ENCODE measurements around the gene ARL17B.
"Not testable (repeated sequence)": the region's sequence is repeated elsewhere in the genome, so short reads cannot be mapped to it uniquely, and the experiment has no call there.

The ARL17B gene

DNA sequence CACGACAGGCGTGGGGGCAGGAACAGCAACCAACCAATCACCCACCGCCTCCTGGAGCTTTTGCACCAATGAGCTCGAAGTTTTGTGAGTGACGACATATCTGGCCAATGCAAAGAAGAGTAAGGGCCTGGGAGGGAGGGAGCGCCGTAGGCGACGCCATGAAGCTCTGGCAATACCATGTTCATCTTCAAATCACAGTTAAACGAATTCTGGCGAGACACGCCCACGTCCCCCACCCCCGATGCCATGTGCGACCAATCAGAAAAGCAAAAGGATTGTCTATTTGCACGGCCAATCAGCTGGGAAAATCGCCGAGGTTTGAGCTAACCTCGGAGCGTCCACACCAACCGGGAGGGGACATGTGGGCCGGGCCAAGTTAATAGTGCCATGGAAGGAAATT lies at the start of gene ARL17B:
Gene ARL17B (minus strand): TSS at position 12 of the 400 bp plus-strand sequence. CDS start 3,369 bp downstream, outside the sequence.
- not testable (repeated sequence) for DNase-seq (ENCODE audit: low spot score)

DNA sequence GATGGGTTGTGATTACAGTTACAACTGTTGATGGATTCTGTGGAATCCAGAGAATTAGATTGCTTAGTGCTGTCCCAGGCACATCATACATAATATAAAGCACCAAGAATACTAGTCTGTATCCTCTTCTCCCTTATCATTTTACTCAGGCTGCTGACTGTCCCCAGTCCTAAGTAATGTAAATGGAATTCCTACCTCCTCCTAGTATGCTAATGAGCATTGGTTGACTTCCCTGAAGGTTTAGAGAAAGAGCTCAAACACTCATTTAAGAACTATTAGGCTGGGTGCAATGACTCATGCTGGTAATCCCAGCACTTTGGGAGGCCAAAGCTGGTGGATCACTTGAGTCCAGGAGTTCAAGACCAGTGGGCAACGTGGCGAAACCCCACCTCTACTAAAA lies 48.3 kb upstream of the ARL17B start:
- DNase-seq (ENCODE audit: low spot score), result not testable (repeated sequence)

DNA sequence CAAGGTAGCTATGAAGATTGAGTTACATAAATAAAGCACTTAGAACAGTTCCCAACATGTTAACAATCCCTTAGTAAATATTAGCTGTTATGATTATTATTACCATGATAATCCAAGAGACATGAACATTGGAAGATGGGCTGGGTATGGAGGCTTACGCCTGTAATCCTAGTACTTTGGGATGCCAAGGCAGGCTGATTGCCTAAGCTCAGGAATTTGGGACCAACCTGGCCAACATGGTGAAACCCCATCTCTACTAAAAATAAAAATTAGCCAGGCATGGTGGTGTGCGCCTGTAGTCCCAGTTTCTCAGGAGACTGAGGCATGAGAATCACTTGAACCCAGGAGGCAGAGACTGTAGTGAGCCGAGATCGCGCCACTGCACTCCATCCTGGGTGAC lies 45.6 kb upstream of the ARL17B start:
- not testable (repeated sequence) for DNase-seq (ENCODE audit: low spot score)

DNA sequence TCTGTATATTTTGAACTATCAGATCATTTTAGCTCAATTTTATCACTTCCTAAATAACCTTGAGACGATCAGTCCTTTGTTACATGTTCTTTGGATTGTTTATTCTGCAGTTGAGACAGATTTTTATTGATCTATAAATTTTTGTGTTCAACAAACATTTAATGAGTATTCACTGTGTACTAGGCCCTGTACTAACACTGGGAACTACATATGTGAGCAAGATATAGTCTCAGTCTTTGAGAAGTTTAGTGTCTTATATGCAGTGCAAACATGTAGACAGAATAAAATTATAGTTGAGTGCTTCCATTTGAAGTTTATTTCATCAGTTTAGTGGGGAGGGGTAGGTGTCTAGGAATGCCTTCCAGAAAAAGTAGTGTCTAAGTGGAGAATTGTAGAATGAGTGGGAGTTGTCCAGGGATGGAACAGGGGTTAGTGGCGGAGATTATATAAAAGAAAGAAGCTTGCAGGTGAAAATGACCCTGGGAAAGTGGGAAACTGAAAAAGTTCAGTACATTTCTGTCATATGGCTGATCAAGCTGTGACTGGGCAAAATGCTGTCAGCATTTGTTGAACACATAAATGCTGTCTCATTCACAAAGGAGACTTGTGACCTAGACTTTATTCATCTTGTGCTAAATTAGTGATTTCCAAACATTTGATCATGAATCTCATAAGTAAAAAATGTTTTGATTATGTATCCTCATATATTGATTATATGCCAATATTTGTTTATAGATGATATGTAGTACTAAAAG lies 39.6 kb upstream of the ARL17B start:
- not testable (repeated sequence) for DNase-seq (ENCODE audit: low spot score)

DNA sequence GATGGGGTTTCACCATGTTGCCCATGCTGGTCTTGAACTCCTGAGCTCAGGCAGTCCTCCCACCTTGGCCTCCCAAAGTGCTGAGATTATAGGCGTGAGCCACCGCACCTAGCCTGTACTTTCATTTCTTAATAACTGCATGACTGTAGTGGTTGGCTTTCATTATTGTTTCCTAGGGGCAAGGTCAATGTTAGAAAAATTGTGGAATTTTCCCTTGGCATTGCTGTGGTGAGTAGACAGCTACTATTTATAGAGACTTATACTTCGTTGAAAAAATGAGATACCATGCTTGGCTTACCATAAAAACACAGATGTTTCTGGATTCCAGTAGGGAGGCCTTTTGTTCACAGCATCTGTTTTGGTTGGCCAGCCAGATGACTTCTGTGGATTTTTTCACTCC lies 39.0 kb upstream of the ARL17B start:
- not testable (repeated sequence) for DNase-seq (ENCODE audit: low spot score)

DNA sequence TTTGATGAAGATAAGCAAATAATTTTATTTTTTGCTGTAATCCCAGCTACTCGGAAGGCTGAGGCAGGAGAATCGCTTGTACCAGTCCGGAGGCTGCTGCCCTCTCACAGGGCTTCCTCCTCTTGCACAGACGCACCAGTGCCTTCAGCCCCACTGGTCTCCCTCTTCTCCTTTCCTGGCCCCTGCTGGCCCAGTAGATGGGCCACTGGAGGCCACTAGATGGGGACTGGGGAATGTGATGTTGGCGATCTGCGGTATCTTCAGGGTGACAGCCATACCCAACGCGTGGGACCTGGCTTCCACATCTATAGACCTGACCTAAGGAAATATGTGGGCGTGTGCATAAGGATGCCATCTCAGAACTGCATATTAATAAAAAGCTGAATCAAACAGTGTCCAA lies 38.4 kb upstream of the ARL17B start:
- not testable (repeated sequence) for DNase-seq (ENCODE audit: low spot score)

DNA sequence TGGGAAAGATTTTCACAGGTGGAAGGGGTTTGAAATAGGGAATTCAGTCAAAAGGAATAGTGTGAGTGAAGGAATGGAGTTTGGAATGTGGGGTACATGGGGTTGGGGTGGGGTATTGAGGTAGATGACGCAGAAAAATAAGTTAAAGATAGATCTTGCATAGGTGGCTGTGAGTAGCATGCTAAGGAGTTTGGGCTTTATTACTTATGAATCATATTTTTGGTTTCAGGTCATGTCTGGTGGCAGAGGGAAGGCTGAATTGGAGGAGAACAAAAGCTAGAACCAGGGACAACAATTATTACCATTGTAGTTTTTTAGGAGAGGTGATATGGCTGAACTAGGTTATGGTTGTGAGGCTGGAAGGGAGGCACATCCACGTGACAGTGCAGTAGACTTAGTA lies 34.7 kb upstream of the ARL17B start:
- not testable (repeated sequence) for DNase-seq (ENCODE audit: low spot score)

DNA sequence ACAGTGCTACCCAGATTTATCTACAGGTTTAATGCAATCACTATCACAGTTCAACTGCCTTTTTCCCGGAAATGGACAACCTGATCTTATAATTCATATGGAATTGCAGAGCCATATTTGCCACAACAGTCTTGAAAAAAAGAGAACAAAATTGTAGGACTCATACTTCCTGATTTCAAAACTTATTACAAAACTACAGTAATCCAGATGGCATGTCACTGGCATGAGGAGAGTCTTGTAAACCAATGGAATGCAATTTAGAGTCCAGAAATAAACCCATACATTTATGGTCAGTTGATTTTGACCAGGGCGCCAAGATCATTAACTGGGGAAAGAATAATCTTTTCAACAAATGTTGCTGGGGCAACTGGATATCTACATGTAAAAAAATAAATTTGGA lies 32.1 kb upstream of the ARL17B start:
- DNase-seq (ENCODE audit: low spot score), result not testable (repeated sequence)

DNA sequence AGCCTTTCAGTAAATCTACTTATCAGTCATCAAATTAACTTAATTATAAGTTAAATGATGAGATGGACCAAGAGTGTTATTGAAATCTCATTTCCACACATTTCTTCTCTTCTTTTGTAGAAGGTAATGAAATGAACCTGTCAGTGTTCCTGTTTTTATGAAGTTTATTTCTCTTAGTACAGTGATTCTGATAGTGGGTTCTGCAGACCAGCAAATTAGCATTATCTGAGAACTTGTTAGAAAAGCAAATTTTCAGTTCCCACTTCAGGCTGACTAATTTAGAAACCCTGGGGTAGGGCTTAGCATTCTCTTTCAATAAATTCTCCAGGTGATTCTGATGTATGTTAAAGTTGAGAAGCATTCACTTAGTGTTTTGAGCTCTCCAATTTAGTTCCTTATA lies 23.9 kb upstream of the ARL17B start:
- not testable (repeated sequence) for DNase-seq (ENCODE audit: low spot score)

DNA sequence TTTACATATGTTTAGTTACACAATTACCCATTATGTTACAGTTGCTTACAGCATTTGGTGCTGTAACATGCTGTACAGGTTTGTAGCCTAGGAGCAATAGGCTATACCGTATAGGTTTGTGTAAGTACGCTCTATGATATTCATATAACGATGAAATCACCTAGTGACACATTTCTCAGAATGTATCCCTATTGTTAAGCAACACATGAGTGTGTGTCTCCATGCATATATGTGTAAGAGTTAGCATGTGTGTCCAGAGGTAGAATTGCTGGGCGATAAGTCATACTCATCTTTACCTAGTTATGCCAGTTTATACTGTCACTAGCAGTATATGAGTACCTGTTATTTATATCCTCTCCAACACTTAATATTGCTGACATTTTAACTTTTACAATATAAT lies 21.6 kb upstream of the ARL17B start:
- DNase-seq (ENCODE audit: low spot score), result not testable (repeated sequence)

DNA sequence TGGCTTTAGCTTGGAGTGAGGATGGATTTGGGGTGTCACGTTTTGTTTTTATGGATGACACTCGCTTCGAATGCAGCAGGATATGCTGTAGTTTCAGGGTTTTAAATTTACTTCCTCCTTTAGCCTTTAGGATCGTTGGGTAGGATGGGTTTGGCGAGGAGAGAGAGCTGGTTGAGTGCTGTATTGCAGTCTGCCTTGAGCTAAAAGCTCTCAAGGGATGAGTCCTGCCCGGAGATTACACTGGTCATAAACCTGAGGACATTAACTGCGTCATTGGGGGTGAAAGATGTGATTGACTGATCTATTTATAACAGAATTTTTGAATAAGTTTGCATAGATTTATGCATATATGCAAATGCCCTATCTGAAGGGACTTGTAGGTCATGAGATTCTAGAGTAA lies 11.9 kb upstream of the ARL17B start:
- not testable (repeated sequence) for DNase-seq (ENCODE audit: low spot score)

DNA sequence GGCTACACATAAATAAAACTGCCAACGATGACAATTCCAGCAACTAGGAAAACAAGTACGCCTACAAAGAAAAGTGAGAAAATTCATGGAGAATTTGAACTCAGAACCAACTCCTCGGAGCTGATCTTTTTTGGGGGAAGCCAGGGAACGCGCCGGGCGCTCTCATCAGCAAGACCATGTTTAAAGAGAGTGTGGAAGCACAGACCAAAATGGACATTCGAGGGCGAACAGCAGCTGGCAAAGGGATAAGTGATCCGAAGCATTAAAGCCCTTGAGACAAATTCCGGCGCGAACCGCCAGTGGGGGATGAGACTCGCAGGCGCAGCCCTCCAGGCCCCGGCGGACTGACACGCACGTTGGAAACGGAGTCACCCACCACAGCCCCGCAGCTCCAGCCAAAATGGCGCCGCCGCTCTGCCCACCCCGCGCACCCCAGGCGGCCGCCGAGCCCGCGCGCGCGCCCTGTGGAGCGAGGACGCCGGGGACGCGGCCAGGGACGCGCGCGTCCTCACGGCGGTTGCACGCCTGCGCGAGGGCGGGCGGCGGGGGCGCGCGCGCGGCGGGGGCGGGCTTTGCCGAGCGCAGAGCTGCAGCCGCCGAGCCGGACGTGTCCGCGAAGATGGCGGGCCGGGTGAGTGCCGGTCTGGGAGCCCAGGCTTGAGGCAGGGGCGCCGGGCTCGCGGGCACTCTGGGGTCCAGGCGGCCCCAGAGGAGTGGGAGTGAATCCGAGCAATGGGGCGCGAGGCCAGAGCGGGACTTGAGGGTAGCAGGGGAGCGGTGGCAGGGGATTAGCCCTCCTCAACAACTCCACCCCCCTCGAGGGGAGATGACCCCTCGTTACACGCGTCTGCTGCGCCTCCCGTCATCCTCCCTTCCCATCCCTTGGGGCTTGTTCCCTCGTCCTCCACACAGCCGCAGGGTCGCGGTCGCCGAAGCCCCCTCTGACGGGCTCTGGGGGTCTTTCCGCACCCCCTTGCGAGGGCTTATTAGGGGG lies 11.0 kb upstream of the ARL17B start:
- DNase-seq (ENCODE audit: low spot score), result not testable (repeated sequence)

DNA sequence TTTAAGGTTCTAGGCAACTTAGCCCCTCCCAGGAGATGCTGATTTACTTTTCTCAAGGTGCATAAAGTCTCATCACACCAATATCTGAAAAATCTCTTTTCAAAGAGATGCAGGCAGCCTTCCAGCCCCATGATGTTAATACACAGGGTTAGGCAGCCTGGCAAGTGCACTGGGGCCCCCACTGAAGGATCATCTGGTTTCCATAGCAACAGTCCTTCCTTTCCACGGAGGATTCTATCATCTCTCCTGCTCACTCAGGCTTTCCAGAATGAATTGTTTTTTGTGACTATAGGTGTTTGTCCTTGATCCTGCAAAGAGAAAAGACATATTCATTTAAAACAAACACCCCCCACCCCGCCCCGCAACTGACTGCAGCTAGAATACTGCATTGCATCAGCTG lies 6.0 kb upstream of the ARL17B start:
- not testable (repeated sequence) for DNase-seq (ENCODE audit: low spot score)

DNA sequence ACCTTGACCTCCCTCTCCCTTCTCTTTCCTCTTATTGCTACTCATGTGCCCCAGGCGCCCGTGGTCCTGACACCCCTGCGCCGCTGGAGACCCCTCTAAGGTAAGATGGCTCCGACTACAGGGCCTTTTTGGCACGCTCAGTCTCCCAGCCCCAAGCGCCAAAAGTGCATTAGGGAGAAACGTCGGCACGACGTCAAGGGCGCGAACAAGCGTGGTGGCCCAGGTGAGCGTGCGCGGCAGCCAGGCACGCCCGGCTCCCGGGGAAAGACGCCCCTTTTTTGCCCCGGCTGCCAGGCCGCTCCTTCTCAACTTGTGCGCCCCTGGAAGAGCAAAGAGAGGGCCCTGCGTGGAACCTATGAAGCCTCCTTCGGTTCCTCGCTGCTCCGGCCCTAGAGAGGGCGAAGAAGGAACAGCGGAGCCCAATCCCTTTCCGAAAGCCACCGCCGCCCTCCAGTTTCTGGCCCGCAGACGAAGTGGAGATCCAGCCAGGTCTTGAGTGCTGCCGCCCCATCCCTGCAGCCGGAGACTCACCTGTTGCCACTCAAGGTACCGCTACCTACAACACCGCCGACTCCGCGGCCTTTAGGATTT lies 326 bp downstream of the ARL17B start:
- not testable (repeated sequence) for DNase-seq (ENCODE audit: low spot score)

DNA sequence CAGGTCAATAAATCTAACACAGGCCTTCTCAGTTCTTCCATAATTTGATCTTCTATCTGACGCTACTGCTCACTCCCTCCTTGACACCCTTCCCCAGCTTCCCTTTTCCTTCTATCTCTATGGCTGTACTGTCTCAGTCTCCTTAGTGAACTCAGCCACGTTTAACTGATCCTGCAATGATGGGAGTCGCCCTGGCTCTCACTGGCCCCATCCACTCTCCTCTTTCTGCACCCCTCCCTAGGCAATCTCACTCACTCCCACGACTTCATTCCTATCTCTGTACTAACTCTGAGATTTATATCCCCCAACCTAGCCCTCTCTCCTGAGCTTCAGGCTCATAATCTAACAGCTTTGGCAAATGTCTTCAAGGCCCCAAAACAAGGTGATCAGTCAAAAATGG lies 7.7 kb downstream of the ARL17B start:
- not testable (repeated sequence) for DNase-seq (ENCODE audit: low spot score)

DNA sequence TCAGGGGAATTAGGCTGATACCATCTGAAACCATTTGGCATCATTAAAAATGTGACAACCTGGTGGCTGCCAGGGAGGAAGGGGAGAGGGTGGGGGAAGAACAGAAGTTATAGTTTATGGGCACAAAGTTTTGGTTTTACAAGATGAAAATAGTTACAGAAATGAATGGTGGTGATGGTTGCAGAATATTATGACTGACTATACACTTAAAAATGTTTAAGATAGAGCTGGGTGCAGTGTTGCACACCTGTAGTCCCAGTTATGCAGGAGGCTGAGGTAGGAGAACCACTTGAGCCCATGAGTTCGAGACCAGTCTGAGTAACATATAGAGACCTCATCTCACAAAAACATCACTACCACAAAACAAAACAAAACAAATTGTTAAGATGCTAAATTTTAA lies 12.5 kb downstream of the ARL17B start:
- DNase-seq (ENCODE audit: low spot score), result not testable (repeated sequence)

DNA sequence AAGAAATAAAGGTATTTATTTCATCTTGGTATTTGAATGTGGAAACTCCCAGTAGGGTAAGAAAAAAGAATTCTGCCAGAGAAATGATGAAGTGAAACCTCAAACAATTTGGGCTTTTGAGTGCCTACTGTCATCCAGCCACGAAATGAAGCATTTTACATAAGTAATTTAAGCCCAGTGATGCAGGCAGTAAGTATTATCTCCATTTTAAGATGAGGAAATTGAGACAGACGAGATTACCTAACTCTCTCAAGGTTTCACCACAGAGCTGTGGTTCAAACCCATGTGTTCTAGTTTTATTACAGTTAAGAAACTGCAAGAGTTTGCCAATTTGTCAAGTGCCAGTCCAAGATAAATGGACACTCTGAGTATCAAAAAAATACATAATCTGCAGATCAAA lies 13.2 kb downstream of the ARL17B start:
- DNase-seq (ENCODE audit: low spot score), result not testable (repeated sequence)

DNA sequence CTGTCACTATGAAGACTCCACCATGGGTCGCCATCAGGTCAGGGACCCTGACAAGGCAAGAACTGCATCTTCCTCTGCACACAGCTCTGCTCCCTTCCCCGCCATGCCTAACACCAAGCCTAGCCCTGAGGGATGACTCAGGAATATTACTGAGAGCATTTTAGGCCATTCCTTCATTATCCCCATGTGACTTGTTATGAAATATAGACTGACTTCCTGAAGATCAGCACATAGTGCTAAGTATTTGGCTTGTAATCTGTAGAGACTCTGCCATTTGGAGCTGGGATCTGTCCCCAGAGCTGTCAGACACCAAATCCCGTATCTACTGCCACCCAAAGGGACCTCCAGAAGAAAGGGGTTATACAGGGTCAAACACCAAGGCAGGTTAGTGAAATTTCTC lies 19.4 kb downstream of the ARL17B start:
- DNase-seq (ENCODE audit: low spot score), result not testable (repeated sequence)

DNA sequence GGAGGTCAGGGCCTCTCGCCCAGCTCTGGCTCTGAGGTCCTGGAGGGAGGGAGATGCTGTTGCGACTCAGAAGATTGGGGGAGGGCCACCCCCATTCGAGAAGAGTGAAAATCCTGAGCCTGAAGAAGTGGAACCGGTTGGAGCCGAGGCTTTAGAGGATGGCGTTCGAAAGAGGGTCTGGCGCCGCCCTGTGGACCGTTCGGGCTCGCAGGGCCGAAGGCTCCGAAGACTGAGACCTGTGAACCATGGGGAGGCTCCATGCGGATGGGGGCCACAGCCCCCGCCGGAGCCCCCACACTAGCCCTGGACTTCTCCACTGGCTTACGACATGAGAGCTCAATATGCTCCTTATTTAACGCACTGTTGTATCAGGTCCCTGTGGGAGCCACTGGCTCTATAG lies 20.3 kb downstream of the ARL17B start:
- not testable (repeated sequence) for DNase-seq (ENCODE audit: low spot score)

DNA sequence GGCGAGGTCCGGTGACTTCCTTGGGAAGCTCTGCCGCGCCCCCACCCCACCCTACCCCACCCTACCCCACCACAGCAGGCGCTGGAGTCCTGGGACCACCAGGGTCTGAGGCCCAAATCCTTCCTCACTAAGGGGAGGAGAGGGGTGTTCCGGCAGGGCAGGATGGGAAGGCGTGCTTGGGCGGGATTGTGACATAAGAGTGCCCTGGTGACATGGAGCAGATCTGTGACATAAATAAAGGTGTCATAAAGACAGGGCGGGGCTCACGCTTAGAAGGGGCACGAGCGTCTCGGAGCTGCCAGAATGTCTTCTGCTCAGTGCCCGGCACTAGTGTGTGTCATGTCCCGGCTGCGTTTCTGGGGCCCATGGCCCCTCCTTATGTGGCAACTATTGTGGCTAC lies 66.7 kb downstream of the ARL17B start, which contains the start of gene LRRC37A:
Gene LRRC37A (plus strand): TSS at position 301 of the 400 bp plus-strand sequence. CDS start 3 bp downstream, at position 304.
- not testable (repeated sequence) for DNase-seq (ENCODE audit: low spot score)

DNA sequence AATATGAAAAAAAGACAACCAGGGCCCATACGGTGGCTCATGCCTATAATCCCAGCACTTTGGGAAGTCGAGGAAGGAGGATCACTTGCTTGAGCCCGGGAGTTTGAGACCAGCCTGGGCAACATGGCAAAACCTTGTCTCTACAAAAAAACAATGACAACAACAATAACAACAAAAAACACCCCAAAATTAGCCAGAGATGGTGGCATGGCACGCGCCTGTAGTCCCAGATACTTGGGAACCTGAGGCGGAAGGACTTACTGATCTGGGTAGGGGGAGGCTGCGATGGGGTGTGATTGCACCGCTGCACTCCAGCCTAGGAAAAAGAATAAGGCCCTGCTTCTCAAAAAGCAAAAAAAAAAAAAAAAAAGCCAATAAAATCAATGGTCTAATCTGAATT lies 69.9 kb downstream of the ARL17B start:
- DNase-seq (ENCODE audit: low spot score), result not testable (repeated sequence)

DNA sequence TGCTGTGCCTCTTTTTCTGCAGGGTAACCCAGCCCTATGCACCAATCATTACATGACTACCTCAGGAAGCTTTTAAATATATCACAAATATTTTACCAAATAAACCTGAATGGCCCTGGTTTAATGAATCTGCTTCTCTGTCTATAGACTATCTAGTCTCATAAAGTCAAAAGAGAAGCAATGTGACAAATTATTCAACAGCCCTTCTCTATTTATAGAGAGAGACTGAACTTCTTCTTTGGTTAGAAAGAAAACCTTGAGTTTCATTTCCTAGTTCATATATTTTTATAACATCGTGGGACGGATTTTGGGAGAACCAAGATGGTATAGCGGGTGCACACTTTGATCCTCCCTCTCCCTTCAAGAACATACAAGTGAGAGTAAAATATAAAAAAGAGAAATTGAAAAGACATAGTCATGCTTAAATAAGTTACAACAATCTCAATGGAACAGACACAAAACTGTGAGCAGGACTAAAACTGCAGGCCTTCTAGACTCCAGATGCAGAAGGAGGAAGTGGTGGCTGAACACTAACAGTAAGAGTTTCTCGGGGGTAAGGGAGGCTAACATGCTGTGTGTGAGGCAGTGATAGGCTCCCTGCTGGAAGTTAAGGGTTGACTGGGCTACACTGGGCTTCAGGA lies 70.5 kb downstream of the ARL17B start:
- peak; percentile 5 for DNase-seq (ENCODE audit: low spot score)
